ENCODE measurements around the gene CPZ.

GRCh38 chr4:8596891-8597290, 4.3 kb downstream of the CPZ start:
- TF ChIP-seq CTCF (IDR thresholded peaks at IDR 0.05) (no peak), POLR2A (IDR thresholded peaks at IDR 0.05) (no peak)

Measured in Peyer's patch (tissue), 4 donors.